SU-DHL-6 (cell line): ENCODE measurements around the gene INPP4B.

Experiments
- H2AFZ ChIP-seq: fragments of 200-600 bp; sonication (generic); 2 replicates; pipeline ENCODE4 v1.6.1; 2014; ENCODE audit warnings: low read depth, mild to moderate bottlenecking, moderate library complexity, mixed read lengths, antibody characterized with exemption, low read length; ENCODE audit not compliant: severe bottlenecking
- H3F3A ChIP-seq: fragments of 200-600 bp; shearing (Covaris generic); 2 replicates; pipeline ENCODE4 v1.6.0; 2016; ENCODE audit warnings: antibody characterized with exemption, mild to moderate bottlenecking; ENCODE audit not compliant: insufficient read depth
- H3K27ac ChIP-seq: fragments of 200-600 bp; sonication (generic); 2 replicates; pipeline ENCODE4 v1.5.1; 2016; ENCODE audit warnings: low read depth, mild to moderate bottlenecking, low read length, moderate library complexity, mixed read lengths
- H3K27me3 ChIP-seq: fragments of 200-600 bp; sonication (generic), shearing (Covaris generic); 2 replicates; pipeline ENCODE4 v1.6.0; 2014; ENCODE audit warnings: mild to moderate bottlenecking, low read length
- H3K36me3 ChIP-seq: fragments of 200-600 bp; sonication (generic); 2 replicates; pipeline ENCODE4 v1.6.1; 2014; ENCODE audit warnings: mild to moderate bottlenecking, low read length, mixed read lengths
- H3K4me2 ChIP-seq: fragments of 300-600, 200-600 bp; shearing (Covaris generic), sonication (generic); 2 replicates; pipeline ENCODE4 v1.6.0; 2014; ENCODE audit warnings: low read length, low read depth, mild to moderate bottlenecking; ENCODE audit not compliant: poor library complexity, severe bottlenecking
- H3K4me3 ChIP-seq: fragments of 200-600 bp; sonication (generic); 2 replicates; pipeline ENCODE4 v1.5.1; 2014; ENCODE audit warnings: antibody characterized with exemption, low read length, mild to moderate bottlenecking, mixed read lengths; ENCODE audit not compliant: insufficient read depth, poor library complexity, severe bottlenecking
- H3K79me2 ChIP-seq: fragments of 200-600 bp; sonication (generic); 2 replicates; pipeline ENCODE4 v1.6.1; 2014; ENCODE audit warnings: mild to moderate bottlenecking, low read length, moderate library complexity; ENCODE audit not compliant: insufficient read depth
- H3K9ac ChIP-seq: fragments of 200-600 bp; sonication (generic); 2 replicates; pipeline ENCODE4 v1.7.0; 2014; ENCODE audit warnings: mild to moderate bottlenecking, low read length
- H3K9me2 ChIP-seq: fragments of 200-600 bp; sonication (generic); replicated peaks from 2 replicates; pipeline ENCODE4 v1.6.1; 2014; ENCODE audit warnings: low read length; ENCODE audit not compliant: insufficient read depth
- H3K9me3 ChIP-seq: fragments of 200-600 bp; sonication (generic); 2 replicates; pipeline ENCODE4 v1.6.1; 2014; ENCODE audit warnings: low read length, mixed read lengths; ENCODE audit not compliant: insufficient read depth
- H4K20me1 ChIP-seq: fragments of 200-600 bp; sonication (generic); 2 replicates; pipeline ENCODE4 v1.6.1; 2014; ENCODE audit warnings: low read depth, mild to moderate bottlenecking, antibody characterized with exemption, low read length, moderate library complexity, mixed read lengths
- CTCF ChIP-seq: fragments of 200-600 bp; sonication (generic); IDR thresholded peaks from one replicate; pipeline ENCODE4 v1.5.1; 2017; ENCODE audit warnings: antibody characterized with exemption, mild to moderate bottlenecking, low read length, moderate library complexity; ENCODE audit not compliant: insufficient read depth, poor library complexity, severe bottlenecking
- EZH2phosphoT487 ChIP-seq: fragments of 200-600 bp; sonication (generic), shearing (Covaris generic); conservative IDR thresholded peaks from 2 replicates; pipeline ENCODE4 v1.6.1; 2018; ENCODE audit warnings: mild to moderate bottlenecking, antibody characterized with exemption, low read length, moderate library complexity, mixed read lengths

The INPP4B gene

GRCh38 chr4:142091691-142092182, 754.4 kb downstream of the INPP4B start:
- H3F3A ChIP-seq: no peaks in the 10 kb centered on the region
- H3K9ac ChIP-seq: no peak overlapping the region
- no peaks in the 10 kb centered on the region for H4K20me1 ChIP-seq
- H3K36me3 ChIP-seq: no peaks in the 10 kb centered on the region
- no peaks in the 10 kb centered on the region for H3K27me3 ChIP-seq
- TF ChIP-seq EZH2phosphoT487 (no peak), CTCF (no peak)
- H3K9me3 ChIP-seq: no peaks in the 10 kb centered on the region
- H3K79me2 ChIP-seq: no peaks in the 10 kb centered on the region
- no peak overlapping the region for H3K4me2 ChIP-seq
- H3K4me3 ChIP-seq: no peak overlapping the region
- no peaks in the 10 kb centered on the region for H3K9me2 ChIP-seq
- no peak overlapping the region for H3K27ac ChIP-seq
- H2AFZ ChIP-seq: no peak overlapping the region

GRCh38 chr4:142091085-142091513, 755.0 kb downstream of the INPP4B start:
- no peaks in the 10 kb centered on the region for H3K79me2 ChIP-seq
- H4K20me1 ChIP-seq: no peaks in the 10 kb centered on the region
- no peaks in the 10 kb centered on the region for H3K9me3 ChIP-seq
- TF ChIP-seq EZH2phosphoT487 (no peak), CTCF (no peak)
- H3K36me3 ChIP-seq: no peaks in the 10 kb centered on the region
- no peak overlapping the region for H3K9ac ChIP-seq
- H3K9me2 ChIP-seq: no peaks in the 10 kb centered on the region
- no peak overlapping the region for H2AFZ ChIP-seq
- no peaks in the 10 kb centered on the region for H3K27me3 ChIP-seq
- no peak overlapping the region for H3K27ac ChIP-seq
- no peaks in the 10 kb centered on the region for H3F3A ChIP-seq
- H3K4me2 ChIP-seq: no peak overlapping the region
- H3K4me3 ChIP-seq: no peak overlapping the region

- H3K79me2 ChIP-seq: no peaks in the 10 kb centered on the region
- H4K20me1 ChIP-seq: no peaks in the 10 kb centered on the region
- no peaks in the 10 kb centered on the region for H3K27me3 ChIP-seq
- no peak overlapping the region for H2AFZ ChIP-seq
- no peak overlapping the region for H3K4me2 ChIP-seq
- TF ChIP-seq CTCF (no peak), EZH2phosphoT487 (no peak)
- no peaks in the 10 kb centered on the region for H3K36me3 ChIP-seq
- no peaks in the 10 kb centered on the region for H3K9me3 ChIP-seq
- H3K4me3 ChIP-seq: no peak overlapping the region
- no peak overlapping the region for H3K9ac ChIP-seq
- no peaks in the 10 kb centered on the region for H3F3A ChIP-seq
- H3K9me2 ChIP-seq: no peaks in the 10 kb centered on the region
- no peak overlapping the region for H3K27ac ChIP-seq
Measured at GRCh38 chr4:142088906-142089305, 757.2 kb downstream of the INPP4B start.
